Stomach smooth muscle (tissue), 2 donors: ENCODE data around the gene MYBPHL.
"Not testable (repeated sequence)": the region's sequence is repeated elsewhere in the genome, so short reads cannot be mapped to it uniquely, and the experiment has no call there.

Source experiments
- H3K27ac ChIP-seq: one replicate; pipeline ENCODE4 v1.7.0; 2013; ENCODE audit warnings: mild to moderate bottlenecking, low read length, inconsistent platforms
- H3K27me3 ChIP-seq, 2 donors: one replicate each; pipeline ENCODE4 v1.7.0; 2013; ENCODE audit warnings: low read length in 2 of 2; ENCODE audit not compliant: insufficient read depth in 2 of 2, control insufficient read depth in 1 of 2
- H3K36me3 ChIP-seq, 2 donors: one replicate each; pipeline ENCODE4 v1.7.0; 2013; ENCODE audit warnings: low read length in 2 of 2; ENCODE audit not compliant: control insufficient read depth in 2 of 2, insufficient read depth in 2 of 2
- H3K4me1 ChIP-seq: one replicate; pipeline ENCODE4 v1.7.0; 2013; ENCODE audit warnings: low read length; ENCODE audit not compliant: control insufficient read depth, insufficient read depth
- H3K4me3 ChIP-seq, 2 donors: one replicate each; pipeline ENCODE4 v1.7.0; 2013; ENCODE audit warnings: low read length in 2 of 2
- H3K9ac ChIP-seq, 2 donors: one replicate each; pipeline ENCODE4 v1.7.0; 2013; ENCODE audit warnings: low read length in 2 of 2, mild to moderate bottlenecking in 1 of 2
- H3K9me3 ChIP-seq, 2 donors: one replicate each; pipeline ENCODE4 v1.7.0; 2013; ENCODE audit warnings: low read length in 2 of 2; ENCODE audit not compliant: control insufficient read depth in 2 of 2
- donor health status: healthy.
- donor health status: Pancreatic carcinoma.

The MYBPHL gene

DNA sequence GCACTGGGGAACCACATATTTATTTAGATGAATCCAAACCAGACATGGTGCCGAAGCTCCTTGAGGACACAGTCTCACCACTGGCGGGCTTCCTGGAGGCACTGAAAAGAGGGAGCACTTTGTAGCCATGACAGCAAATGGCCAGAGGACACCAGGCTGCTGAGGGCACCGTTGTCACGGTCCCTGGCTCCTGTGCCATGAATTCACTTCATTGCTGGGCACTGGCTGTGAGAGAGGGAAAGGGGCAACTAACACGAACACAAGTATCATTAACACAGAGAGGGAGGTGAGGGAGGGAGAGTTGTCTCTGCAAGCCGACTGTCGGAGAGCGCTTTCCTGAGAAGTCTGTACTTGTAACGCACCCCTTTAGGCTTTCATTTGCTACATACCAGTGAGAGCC lies 14.4 kb downstream of the MYBPHL start:
- Histone ChIP-seq H3K36me3 (no peaks in the 10 kb centered on the region), H3K9ac (no peak overlapping the region), H3K9me3 (no peaks in the 10 kb centered on the region), H3K27ac (no peak overlapping the region), H3K27me3 (no peaks in the 10 kb centered on the region), H3K4me1 (no peaks in the 10 kb centered on the region), H3K4me3 (no peak overlapping the region)

DNA sequence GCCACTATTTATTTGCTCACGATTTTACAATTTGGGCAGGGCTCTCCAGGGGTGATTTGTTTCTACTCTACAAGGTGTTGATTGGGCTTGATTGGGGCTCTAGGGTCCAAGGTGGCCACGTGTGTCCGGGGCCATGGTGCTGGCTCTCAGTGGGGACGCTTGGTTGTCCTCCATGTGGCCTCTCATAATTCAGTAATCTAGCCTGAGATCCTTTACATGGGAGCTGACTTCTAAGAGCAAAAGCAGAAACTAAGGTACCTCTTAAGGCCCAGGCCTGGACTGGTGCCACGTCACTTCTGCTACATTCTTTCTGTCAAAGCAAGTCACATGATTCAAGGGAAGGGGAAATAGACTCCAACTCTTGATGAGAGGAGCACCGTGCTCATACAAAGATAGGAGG lies 15.8 kb downstream of the MYBPHL start:
- no peak overlapping the region for H3K27ac ChIP-seq
- H3K4me3 ChIP-seq, result no peak overlapping the region
- no peaks in the 10 kb centered on the region for H3K4me1 ChIP-seq
- H3K36me3 ChIP-seq, result no peaks in the 10 kb centered on the region
- H3K9ac ChIP-seq, result no peak overlapping the region
- H3K9me3 ChIP-seq, result no peaks in the 10 kb centered on the region
- no peaks in the 10 kb centered on the region for H3K27me3 ChIP-seq

DNA sequence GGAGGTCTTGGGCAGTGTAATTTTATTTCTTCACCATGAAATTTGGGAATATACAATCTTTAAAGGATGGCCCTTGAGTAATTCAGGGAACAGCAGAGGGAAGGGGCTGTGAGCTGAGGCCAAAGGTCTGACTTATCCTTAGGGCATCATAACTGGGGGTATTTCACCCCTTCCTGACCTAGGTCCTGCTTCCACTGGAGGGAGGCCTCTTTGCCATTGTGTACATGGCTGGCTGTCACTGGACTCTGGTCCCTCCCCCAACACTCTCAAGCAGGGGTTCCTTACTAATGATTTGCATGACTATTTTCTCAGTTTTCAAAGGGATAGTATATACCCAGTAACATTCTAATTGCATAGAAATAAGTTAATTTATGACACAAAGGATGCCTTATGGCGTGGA lies 16.7 kb downstream of the MYBPHL start:
- Histone ChIP-seq H3K4me1 (no peaks in the 10 kb centered on the region), H3K9ac (no peak overlapping the region), H3K36me3 (no peaks in the 10 kb centered on the region), H3K4me3 (no peak overlapping the region), H3K9me3 (no peaks in the 10 kb centered on the region), H3K27me3 (no peaks in the 10 kb centered on the region), H3K27ac (no peak overlapping the region)

DNA sequence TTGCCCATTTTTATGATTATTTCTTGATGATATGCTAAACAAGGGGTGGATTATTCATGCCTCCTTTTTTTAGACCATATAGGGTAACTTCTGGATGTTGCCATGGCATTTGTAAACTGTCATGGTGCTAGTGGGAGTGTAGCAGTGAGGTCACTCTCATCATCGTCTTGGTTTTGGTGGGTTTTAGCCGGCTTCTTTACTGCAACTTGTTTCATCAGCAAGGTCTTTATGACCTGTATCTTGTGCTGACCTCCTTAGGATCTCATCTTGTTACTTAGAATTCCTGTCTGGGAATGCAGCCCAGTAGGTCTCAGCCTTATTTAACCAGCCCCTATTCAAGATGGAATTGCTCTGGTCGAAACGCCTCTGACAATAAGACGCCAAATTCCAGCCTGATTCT lies 20.0 kb downstream of the MYBPHL start:
- not testable (repeated sequence) for H3K9me3 ChIP-seq, H3K9ac ChIP-seq, H3K4me3 ChIP-seq, H3K27ac ChIP-seq, H3K36me3 ChIP-seq, H3K27me3 ChIP-seq
- H3K4me1 ChIP-seq, result peaks cover 23% of the 10 kb centered on the region

DNA sequence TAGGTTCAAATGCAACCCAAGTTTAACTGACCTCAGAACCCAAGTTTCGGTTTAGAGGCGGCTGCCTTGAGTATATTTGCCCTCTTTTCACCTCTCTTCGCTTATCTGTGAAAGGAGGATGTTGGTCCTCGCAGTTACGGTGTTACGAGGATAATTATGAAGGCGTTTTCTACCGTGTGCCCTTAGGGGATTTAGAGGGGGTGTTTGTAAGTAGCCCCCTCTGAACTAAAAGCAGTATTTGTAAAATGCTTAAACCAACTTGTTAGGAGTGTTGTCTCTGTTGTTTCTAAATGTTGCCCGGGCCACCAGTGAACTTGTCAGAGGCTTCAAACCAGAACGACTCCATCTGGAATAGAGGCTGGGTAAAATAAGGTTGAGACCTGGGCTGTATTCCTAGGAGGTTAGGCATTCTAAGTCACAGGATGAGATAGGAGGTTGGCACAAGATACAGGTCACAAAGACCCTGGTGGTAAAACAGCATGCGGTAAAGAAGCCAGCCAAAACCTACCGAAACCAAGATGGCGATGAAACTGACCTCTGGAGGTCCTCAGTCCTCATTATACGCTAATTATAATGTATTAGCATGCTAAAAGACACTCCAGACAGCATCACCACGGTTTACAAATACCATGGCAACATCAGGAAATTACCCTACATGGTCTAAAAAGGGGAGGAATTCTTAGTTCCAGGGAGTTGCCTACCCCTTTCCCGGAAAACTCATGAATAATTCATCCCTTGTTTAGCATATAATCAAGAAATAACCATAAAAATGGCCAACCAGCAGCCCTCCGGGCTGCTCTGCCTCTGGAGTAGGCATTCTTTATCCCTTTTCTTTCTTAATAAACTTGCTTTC lies 22.8 kb downstream of the MYBPHL start:
- H3K4me3 ChIP-seq, result peak overlapping the region; percentile 56 to 88
- peaks cover 25% of the 10 kb centered on the region for H3K4me1 ChIP-seq
- H3K9ac ChIP-seq, result peak overlapping the region; percentile 74 to 92
- H3K9me3 ChIP-seq, result no peaks in the 10 kb centered on the region
- H3K36me3 ChIP-seq, result no peaks in the 10 kb centered on the region
- H3K27ac ChIP-seq, result peak overlapping the region; percentile 92
- no peaks in the 10 kb centered on the region for H3K27me3 ChIP-seq

DNA sequence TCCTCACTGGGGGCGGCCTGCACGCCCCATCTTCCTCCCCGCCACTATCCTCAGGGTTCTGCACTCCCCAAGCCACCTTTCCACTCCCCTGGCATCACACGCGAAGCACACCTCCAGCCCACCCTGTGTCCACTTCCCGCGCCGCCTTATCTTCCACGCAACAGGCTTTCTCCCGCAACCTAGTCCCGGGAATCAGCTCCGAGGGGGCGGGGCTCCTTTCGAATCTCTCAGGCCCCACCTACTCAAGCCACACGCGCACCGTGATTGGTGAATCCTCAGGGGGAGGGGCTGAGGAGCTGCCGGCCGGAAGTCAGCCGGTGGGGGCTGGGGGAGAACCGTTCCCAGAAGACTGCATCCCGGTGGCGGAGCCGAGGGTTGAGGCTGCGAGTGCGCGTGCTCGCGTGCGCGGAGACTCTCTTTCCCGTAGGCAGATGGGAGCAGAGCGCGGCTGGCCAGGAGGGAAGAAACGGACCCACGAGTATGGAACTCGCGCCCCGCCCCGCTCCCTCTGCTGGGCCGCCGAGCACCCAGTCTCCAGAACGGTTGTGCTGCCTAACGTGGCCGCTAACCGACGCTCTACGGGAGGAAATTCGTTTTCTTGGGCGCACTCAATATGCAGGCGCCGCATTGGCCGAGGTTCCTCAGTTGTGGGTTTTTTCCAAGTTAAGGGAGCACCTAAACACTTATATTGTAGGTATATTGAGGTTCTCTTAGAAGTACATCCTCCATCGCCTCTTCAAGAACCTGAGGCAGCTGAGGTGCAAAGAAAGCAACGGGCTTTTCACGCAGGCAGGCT lies 23.7 kb downstream of the MYBPHL start, which contains the start of gene PSRC1:
Gene PSRC1, minus strand, starts transcription at position 194 of the 796 bp plus-strand sequence.
- no peaks in the 10 kb centered on the region for H3K27me3 ChIP-seq
- H3K27ac ChIP-seq, result peak within 1 kb of the TSS; percentile 92
- peaks cover 25% of the 10 kb centered on the region for H3K4me1 ChIP-seq
- peak within 1 kb of the TSS; percentile 56 to 88 for H3K4me3 ChIP-seq
- no peaks in the 10 kb centered on the region for H3K9me3 ChIP-seq
- peak within 1 kb of the TSS; percentile 74 to 92 for H3K9ac ChIP-seq
- H3K36me3 ChIP-seq, result no peaks in the 10 kb centered on the region

DNA sequence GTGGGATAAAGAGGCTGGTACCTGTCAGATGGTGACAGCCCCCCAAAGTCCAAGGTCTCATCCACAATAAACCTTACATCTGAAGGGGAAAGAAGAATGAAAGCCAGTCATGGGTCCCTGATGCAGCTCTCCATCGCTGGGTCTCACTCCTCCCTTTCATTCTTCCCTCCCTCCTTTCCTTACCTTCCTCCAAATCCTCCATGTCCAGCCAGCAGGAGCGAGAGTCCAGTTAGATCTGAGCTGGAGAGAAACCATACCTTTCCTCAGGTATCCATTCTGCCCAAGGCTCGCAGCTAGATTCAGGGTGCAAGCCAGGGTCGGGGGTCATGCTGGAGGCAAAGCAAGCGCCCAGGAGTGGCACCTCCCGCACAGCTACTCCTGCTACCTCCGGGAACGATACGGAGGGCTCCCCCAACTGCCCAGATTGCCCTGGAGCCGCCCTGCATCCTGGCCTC lies 24.3 kb downstream of the MYBPHL start:
- H3K27ac ChIP-seq, result peak overlapping the region; percentile 92
- no peaks in the 10 kb centered on the region for H3K27me3 ChIP-seq
- peak overlapping the region; percentile 42 to 74 for H3K9ac ChIP-seq
- peaks cover 25% of the 10 kb centered on the region for H3K4me1 ChIP-seq
- no peaks in the 10 kb centered on the region for H3K9me3 ChIP-seq
- no peaks in the 10 kb centered on the region for H3K36me3 ChIP-seq
- peak overlapping the region; percentile 56 to 88 for H3K4me3 ChIP-seq

DNA sequence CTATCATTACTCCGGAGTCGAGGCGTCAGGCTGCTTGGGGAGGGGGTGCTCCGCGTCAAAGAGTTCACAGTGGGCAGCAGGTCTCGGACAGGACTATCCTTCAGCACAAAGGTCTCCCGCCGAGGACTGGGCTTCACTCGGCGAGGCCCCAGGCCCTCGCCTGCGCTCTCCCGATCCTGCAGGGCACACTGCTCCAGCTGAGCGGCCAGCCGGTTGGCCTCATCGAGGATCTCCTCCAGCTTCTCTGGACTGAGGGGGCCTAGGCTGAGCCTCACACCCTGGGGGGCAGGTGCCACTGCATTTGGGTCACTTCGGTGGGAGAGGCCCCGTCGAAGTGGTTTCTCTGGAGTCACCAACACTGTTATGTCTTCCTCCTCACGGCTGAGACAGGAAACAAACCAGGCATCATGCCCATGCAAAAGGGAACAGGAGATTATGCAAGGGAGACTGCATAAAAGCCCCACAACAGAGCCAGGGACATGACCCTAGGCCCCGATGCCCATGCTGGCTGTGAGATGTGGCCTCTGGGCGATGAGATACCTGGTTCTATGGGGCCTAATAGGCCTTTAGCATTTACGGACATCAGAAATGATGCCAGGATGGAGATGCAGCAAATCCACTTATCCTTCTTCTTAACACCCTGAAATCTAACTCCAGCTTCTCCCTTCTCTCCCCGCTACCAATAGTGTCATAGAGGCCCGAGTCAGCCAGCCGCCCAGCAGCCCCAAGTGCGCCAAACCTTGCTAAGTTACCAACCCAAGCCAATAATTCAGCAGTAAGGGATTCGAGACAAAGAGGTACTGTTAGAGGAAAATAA lies 24.9 kb downstream of the MYBPHL start:
- no peaks in the 10 kb centered on the region for H3K27me3 ChIP-seq
- H3K27ac ChIP-seq, result no peak overlapping the region
- H3K9me3 ChIP-seq, result no peaks in the 10 kb centered on the region
- peak overlapping the region; percentile 21 to 74 for H3K9ac ChIP-seq
- H3K4me1 ChIP-seq, result peaks cover 25% of the 10 kb centered on the region
- H3K36me3 ChIP-seq, result no peaks in the 10 kb centered on the region
- peak overlapping the region in 1 of 2 donors; percentile 88 for H3K4me3 ChIP-seq

DNA sequence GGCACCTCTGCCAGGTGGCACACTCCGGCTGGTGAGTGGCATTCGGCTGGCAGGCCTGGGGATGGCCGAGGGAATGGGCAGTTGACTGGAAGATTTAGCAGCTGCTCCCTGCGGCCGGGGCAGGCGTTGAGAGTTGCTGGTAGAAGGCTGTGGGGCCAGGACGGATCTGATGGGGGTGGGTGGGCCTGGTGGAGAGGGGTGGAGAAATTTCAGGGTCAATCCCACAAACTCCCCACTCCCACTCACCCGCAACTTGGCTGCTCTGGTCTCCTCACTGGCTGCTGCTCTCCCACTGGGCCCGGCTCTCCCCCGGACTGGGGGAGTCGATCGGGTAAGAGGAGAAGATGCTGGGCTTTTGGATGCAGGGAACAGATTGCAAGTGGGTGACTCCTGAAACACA lies 25.9 kb downstream of the MYBPHL start:
- Histone ChIP-seq H3K27ac (no peak overlapping the region), H3K4me3 (no peak overlapping the region), H3K9ac (no peak overlapping the region)

DNA sequence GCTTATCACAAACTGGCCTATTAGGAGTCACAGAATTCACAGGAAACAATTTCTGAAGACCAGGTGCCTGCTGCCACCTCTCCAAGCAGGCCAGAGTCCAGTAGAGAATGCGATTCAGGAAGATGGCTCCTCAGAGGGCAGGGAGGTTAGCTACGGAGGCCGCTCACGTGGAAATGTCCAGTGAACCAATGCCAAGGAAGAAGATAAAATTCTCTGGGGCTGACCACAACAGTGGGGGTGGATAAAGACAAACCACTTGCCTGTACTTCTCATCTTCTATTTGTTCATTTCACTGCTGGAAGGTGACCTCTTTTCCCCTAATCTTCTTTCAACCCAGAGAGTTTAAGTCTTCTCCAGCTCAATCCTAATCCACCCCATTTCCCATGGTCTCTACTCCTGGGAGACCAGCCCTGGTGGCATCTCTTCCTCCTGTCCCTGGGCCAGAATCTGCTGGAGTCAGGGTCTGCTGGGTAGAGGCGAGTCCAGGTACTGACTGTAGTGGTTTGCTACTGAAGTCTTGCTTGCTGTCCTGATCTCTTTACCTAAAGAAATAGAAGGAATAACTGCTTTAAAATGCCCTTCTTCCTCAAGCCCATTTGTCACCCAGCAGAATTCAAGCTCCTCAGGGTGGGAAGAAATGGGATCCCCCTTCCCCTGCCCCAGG lies 27.1 kb downstream of the MYBPHL start:
- no peaks in the 10 kb centered on the region for H3K9me3 ChIP-seq
- H3K27ac ChIP-seq, result no peak overlapping the region
- H3K27me3 ChIP-seq, result no peaks in the 10 kb centered on the region
- H3K4me1 ChIP-seq, result peaks cover 31% of the 10 kb centered on the region
- H3K4me3 ChIP-seq, result no peak overlapping the region
- H3K36me3 ChIP-seq, result no peaks in the 10 kb centered on the region
- no peak overlapping the region for H3K9ac ChIP-seq

More for the DNA sequence above, 25.9 kb downstream of the MYBPHL start:
- Histone ChIP-seq H3K9me3 (no peaks in the 10 kb centered on the region), H3K4me1 (peaks cover 25% of the 10 kb centered on the region), H3K36me3 (no peaks in the 10 kb centered on the region), H3K27me3 (no peaks in the 10 kb centered on the region)
